ENCODE results near the gene GATA3. TPM values are rescaled to one million over a fixed set of nuclear protein-coding genes. Genes with fewer than 3 reads are reported as not detected.

The GATA3 gene
- total RNA-seq, 1 experiment from 2014 or later, result 5.9 TPM

DNA sequence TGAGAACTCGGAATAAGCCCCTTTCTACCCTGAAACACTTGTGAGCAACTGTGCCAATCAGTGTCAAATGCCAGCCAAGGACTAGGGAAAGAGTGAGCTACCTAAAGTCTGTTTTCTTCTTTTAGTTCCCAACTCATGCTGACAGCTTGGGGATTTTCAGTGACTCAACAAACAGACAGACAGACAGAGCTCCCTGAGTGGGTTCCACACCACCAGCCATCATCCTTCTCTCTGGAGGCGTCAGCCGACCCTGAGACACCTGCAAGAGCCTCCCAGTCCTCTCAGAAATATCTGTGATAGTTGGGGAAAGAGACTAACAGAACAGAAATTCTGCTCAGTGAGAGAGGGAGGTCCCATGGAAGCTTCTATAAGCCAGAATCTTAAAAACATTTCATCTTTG, 49.5 kb downstream of the GATA3 start:
- no TSS peak for BruUV-seq (replicated peaks)
- Histone ChIP-seq H3K36me3 (ENCODE audit: control insufficient read depth, insufficient read depth, low read length) (no peaks in the 10 kb centered on the region), H3K9me3 (ENCODE audit: control insufficient read depth, insufficient read depth, low read depth, low read length) (no peaks in the 10 kb centered on the region), H3K4me1 (ENCODE audit: control insufficient read depth, insufficient read depth, low read length) (no peaks in the 10 kb centered on the region), H3K27ac (ENCODE audit: low read length) (no peak overlapping the region), H3K4me3 (ENCODE audit: low read depth in 2 of 2, low read length in 2 of 2) (no peak overlapping the region), H3K27me3 (ENCODE audit: control insufficient read depth, insufficient read depth, low read length) (no peaks in the 10 kb centered on the region)
- CTCF ChIA-PET, result no interaction called here
- intact Hi-C loops (cut with micrococcal nuclease; ENCODE audit: unreplicated experiment) (no loop called here), in situ Hi-C loops (cut with HindIII; ENCODE audit: low pct_unique_long_range_greater_than_20kb, low sequenced_read_pairs) (no loop called here)
- TF ChIP-seq, protein P1, sequence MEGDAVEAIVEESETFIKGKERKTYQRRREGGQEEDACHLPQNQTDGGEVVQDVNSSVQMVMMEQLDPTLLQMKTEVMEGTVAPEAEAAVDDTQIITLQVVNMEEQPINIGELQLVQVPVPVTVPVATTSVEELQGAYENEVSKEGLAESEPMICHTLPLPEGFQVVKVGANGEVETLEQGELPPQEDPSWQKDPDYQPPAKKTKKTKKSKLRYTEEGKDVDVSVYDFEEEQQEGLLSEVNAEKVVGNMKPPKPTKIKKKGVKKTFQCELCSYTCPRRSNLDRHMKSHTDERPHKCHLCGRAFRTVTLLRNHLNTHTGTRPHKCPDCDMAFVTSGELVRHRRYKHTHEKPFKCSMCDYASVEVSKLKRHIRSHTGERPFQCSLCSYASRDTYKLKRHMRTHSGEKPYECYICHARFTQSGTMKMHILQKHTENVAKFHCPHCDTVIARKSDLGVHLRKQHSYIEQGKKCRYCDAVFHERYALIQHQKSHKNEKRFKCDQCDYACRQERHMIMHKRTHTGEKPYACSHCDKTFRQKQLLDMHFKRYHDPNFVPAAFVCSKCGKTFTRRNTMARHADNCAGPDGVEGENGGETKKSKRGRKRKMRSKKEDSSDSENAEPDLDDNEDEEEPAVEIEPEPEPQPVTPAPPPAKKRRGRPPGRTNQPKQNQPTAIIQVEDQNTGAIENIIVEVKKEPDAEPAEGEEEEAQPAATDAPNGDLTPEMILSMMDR (IDR thresholded peaks at IDR 0.05), result no peak
- DNase-seq (ENCODE audit: low read depth, low spot score) (no peak), ATAC-seq (no peak)
- POLR2A ChIA-PET, result no interaction called here

DNA sequence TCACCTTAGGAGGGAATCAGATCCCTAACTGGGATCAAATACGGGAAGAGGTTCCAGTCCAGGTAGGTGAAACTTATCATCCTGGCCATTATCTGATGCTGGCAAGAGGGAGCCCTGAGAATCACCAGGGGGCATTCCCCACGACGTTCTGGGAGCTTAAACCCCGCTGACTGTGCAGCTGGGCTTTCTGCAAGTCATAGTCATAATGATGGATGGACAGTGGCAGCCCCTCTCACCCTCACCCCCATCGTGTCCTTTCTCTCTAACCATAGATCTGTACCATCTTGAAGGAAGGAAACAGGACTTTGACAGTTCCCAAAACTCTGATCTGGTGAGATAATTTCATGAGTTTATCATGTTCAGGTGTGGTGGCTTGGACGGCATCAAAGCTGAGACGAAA, 50.2 kb downstream of the GATA3 start:
- H3K27me3 ChIP-seq (ENCODE audit: control insufficient read depth, insufficient read depth, low read length), result no peaks in the 10 kb centered on the region
- BruUV-seq (replicated peaks), result no TSS peak
- H3K4me1 ChIP-seq (ENCODE audit: control insufficient read depth, insufficient read depth, low read length), result no peaks in the 10 kb centered on the region
- CTCF ChIA-PET, result no interaction called here
- ATAC-seq (no peak), DNase-seq (ENCODE audit: low read depth, low spot score) (no peak)
- intact Hi-C loops (cut with micrococcal nuclease; ENCODE audit: unreplicated experiment) (no loop called here), in situ Hi-C loops (cut with HindIII; ENCODE audit: low pct_unique_long_range_greater_than_20kb, low sequenced_read_pairs) (no loop called here)
- H3K9me3 ChIP-seq (ENCODE audit: control insufficient read depth, insufficient read depth, low read depth, low read length), result no peaks in the 10 kb centered on the region
- H3K27ac ChIP-seq (ENCODE audit: low read length), result no peak overlapping the region
- H3K36me3 ChIP-seq (ENCODE audit: control insufficient read depth, insufficient read depth, low read length), result no peaks in the 10 kb centered on the region
- TF ChIP-seq SIN3A (IDR thresholded peaks at IDR 0.05; ENCODE audit: borderline replicate concordance, insufficient read depth, low read depth, low read length), result no peak
- no peak for TF ChIP-seq REST (IDR thresholded peaks at IDR 0.05; ENCODE audit: insufficient read depth in 1 of 2, low read depth in 2 of 2, low read length in 1 of 2)
- TF ChIP-seq POLR2AphosphoS5 (IDR thresholded peaks at IDR 0.05; ENCODE audit: low read depth, low read length), result no peak
- TF ChIP-seq, protein P1 (IDR thresholded peaks at IDR 0.05), result no peak
- POLR2A ChIA-PET, result no interaction called here
- H3K4me3 ChIP-seq (ENCODE audit: low read depth in 2 of 2, low read length in 2 of 2), result no peak overlapping the region

- POLR2A ChIA-PET, result no interaction called here
- H3K4me1 ChIP-seq (ENCODE audit: control insufficient read depth, insufficient read depth, low read length), result no peaks in the 10 kb centered on the region
- in situ Hi-C loops (cut with HindIII; ENCODE audit: low pct_unique_long_range_greater_than_20kb, low sequenced_read_pairs) (no loop called here), intact Hi-C loops (cut with micrococcal nuclease; ENCODE audit: unreplicated experiment) (no loop called here)
- H3K9me3 ChIP-seq (ENCODE audit: control insufficient read depth, insufficient read depth, low read depth, low read length), result no peaks in the 10 kb centered on the region
- H3K27ac ChIP-seq (ENCODE audit: low read length), result no peak overlapping the region
- ATAC-seq (no peak), DNase-seq (ENCODE audit: low read depth, low spot score) (no peak)
- no peak overlapping the region for H3K4me3 ChIP-seq (ENCODE audit: low read depth in 2 of 2, low read length in 2 of 2)
- no TSS peak for BruUV-seq (replicated peaks)
- no peaks in the 10 kb centered on the region for H3K27me3 ChIP-seq (ENCODE audit: control insufficient read depth, insufficient read depth, low read length)
- no peaks in the 10 kb centered on the region for H3K36me3 ChIP-seq (ENCODE audit: control insufficient read depth, insufficient read depth, low read length)
- CTCF ChIA-PET, result no interaction called here
- TF ChIP-seq POLR2AphosphoS5 (IDR thresholded peaks at IDR 0.05; ENCODE audit: low read depth, low read length), result no peak
- TF ChIP-seq REST (IDR thresholded peaks at IDR 0.05; ENCODE audit: insufficient read depth in 1 of 2, low read depth in 2 of 2, low read length in 1 of 2), result no peak
- TF ChIP-seq, protein P1 (IDR thresholded peaks at IDR 0.05), result no peak
- TF ChIP-seq SIN3A (IDR thresholded peaks at IDR 0.05; ENCODE audit: borderline replicate concordance, insufficient read depth, low read depth, low read length), result no peak
- no peak for TF ChIP-seq TCF7L2 (IDR thresholded peaks at IDR 0.05; ENCODE audit: low read depth, low read length)
These were observed 51.4 kb downstream of the GATA3 start for GRCh38 chr10:8105932-8106331.
